IPS DF 6.9 (cell line): ENCODE measurements around the gene POLR3B.

ENCODE experiments used
- DNase-seq: peaks from one replicate; pipeline ENCODE4 v3.0.0-alpha.2; 2013; ENCODE audit warnings: low read depth, low spot score
- H3K27ac ChIP-seq: one replicate; pipeline ENCODE4 v1.5.1; 2013; ENCODE audit warnings: low read length, control low read depth
- H3K27me3 ChIP-seq: 2 replicates; pipeline ENCODE4 v1.6.1; 2013; ENCODE audit warnings: mild to moderate bottlenecking, low read length; ENCODE audit not compliant: control insufficient read depth, insufficient read depth
- H3K36me3 ChIP-seq: 2 replicates; pipeline ENCODE4 v1.6.1; 2013; ENCODE audit warnings: low read length; ENCODE audit not compliant: control insufficient read depth, insufficient read depth
- H3K4me1 ChIP-seq: 2 replicates; pipeline ENCODE4 v1.6.1; 2013; ENCODE audit warnings: low read length; ENCODE audit not compliant: control insufficient read depth, insufficient read depth
- H3K4me3 ChIP-seq: 2 replicates; pipeline ENCODE4 v1.5.1; 2013; ENCODE audit warnings: mild to moderate bottlenecking, low read length
- H3K9me3 ChIP-seq: 2 replicates; pipeline ENCODE4 v1.6.1; 2013; ENCODE audit warnings: low read length, inconsistent platforms; ENCODE audit not compliant: control insufficient read depth, insufficient read depth
- WGBS: extraction: QIAGEN DNeasy Blood & Tissue Kit; methylation state at CpG from one replicate; pipeline ENCODE4 v1.1.7; 2013; ENCODE audit warnings: mixed read lengths, missing lambda C conversion rate; ENCODE audit not compliant: insufficient read length, insufficient coverage; 5-methylcytosine and 5-hydroxymethylcytosine counted together

The POLR3B gene

DNA sequence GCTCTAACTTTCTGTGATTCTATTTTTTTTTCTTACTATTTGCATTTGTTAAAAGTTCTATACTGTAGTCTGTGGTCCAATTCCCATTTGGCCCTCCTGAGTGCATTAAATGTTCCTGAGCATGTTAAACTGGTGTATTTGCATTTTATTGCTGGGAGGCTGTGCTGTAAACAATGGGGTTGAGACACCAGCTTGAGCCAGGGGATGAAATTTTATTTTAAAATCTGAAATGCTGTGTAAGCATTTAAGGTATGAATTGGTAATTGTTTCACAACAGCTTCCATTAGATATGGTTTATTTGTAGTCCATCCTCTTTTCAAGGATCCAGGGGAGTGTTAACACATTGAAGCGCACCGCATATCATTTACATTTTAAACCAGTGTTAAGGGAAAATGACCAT, 135.3 kb downstream of the POLR3B start:
- no peaks in the 10 kb centered on the region for H3K36me3 ChIP-seq
- H3K4me1 ChIP-seq, result no peaks in the 10 kb centered on the region
- no peak overlapping the region for H3K27ac ChIP-seq
- H3K9me3 ChIP-seq, result no peaks in the 10 kb centered on the region
- no peaks in the 10 kb centered on the region for H3K27me3 ChIP-seq
- no peak for DNase-seq
- WGBS, result no CpG with 5 or more reads among the region's 2 CpGs
- no peak overlapping the region for H3K4me3 ChIP-seq

DNA sequence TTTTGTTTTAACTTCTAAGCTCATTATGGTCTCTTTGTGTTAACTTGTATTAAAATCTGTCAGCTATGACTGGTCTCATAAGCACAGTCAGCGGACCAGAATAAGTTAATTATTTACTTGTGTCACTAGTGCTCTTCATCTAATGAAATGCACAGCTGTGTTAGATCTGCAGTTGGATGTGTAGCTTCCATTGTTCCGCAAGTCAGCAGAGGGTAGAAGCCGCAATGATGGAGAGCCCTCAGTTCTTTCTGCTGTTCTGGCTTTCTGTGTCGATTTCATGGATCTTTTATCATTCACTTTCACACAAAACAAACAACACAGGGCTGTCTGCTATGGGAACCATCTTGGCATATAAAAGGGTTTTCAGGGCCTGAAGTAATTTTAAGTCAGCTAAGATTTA, 136.0 kb downstream of the POLR3B start:
- Histone ChIP-seq H3K36me3 (no peaks in the 10 kb centered on the region), H3K27ac (no peak overlapping the region), H3K27me3 (no peaks in the 10 kb centered on the region), H3K4me1 (no peaks in the 10 kb centered on the region), H3K4me3 (no peak overlapping the region), H3K9me3 (no peaks in the 10 kb centered on the region)
- no peak for DNase-seq
- WGBS, result no CpG with 5 or more reads among the region's 4 CpGs

- H3K27ac ChIP-seq, result no peak overlapping the region
- no peaks in the 10 kb centered on the region for H3K36me3 ChIP-seq
- WGBS, result no CpG with 5 or more reads among the region's 5 CpGs
Observed at GRCh38 chr12:106495354-106495965, 137.9 kb downstream of the POLR3B start.

DNA sequence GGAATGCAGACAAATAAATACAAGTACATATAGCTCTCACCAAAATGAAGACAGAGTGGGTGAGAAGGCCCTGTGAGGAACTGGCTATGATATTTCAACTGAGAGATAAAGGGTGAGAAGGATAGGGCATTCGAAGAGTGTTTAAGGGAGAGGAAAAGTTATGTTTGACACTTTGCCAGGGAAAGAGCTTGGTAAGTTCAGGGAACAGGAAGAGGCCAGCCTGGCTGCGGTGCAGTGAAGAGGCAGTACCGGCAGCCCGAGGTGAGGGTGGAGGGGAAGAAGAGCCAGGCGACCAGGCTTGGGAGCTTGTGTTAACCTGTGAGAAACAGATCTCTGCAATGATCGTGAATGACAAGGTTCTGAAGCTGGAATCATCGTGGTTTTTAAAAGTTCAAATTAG, 140.5 kb downstream of the POLR3B start:
- H3K4me3 ChIP-seq, result no peak overlapping the region
- H3K4me1 ChIP-seq, result no peaks in the 10 kb centered on the region
- H3K27me3 ChIP-seq, result no peaks in the 10 kb centered on the region
- whole genome bisulfite sequencing, result no CpG with 5 or more reads among the region's 7 CpGs
- DNase-seq, result no peak
- no peaks in the 10 kb centered on the region for H3K36me3 ChIP-seq
- no peak overlapping the region for H3K27ac ChIP-seq
- no peaks in the 10 kb centered on the region for H3K9me3 ChIP-seq

More at GRCh38 chr12:106495354-106495965, 137.9 kb downstream of the POLR3B start:
- Histone ChIP-seq H3K4me3 (no peak overlapping the region), H3K4me1 (no peaks in the 10 kb centered on the region), H3K27me3 (no peaks in the 10 kb centered on the region), H3K9me3 (no peaks in the 10 kb centered on the region)
- no peak for DNase-seq

DNA sequence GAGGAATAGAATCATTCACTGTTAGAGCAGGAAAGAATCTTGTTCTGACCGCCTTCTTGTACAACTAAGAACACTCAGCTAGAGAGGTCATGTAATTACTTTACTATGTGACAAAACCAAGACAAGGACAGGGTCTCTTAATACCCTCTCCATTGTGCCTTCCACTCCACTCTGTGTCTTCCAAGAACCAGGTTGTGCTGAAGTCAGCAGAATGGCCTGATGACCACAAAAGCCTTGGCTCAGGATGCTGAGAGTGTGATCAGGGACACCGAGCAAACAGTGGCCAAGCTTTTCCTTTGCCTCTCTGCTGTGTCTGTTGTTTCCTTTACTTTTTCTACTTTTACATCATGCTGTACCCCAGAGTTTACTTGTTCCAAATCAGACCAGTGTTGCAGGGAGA, 142.1 kb downstream of the POLR3B start:
- no peaks in the 10 kb centered on the region for H3K36me3 ChIP-seq
- H3K27me3 ChIP-seq, result no peaks in the 10 kb centered on the region
- DNase-seq, result no peak
- no peak overlapping the region for H3K4me3 ChIP-seq
- no CpG with 5 or more reads among the region's 2 CpGs for WGBS
- no peak overlapping the region for H3K27ac ChIP-seq
- no peaks in the 10 kb centered on the region for H3K9me3 ChIP-seq
- H3K4me1 ChIP-seq, result no peaks in the 10 kb centered on the region

- Histone ChIP-seq H3K27ac (no peak overlapping the region), H3K9me3 (no peaks in the 10 kb centered on the region), H3K4me3 (no peak overlapping the region), H3K36me3 (no peaks in the 10 kb centered on the region), H3K27me3 (no peaks in the 10 kb centered on the region), H3K4me1 (no peaks in the 10 kb centered on the region)
- no peak for DNase-seq
- no CpG with 5 or more reads among the region's 9 CpGs for WGBS
Observed at GRCh38 chr12:106506691-106507090, 149.1 kb downstream of the POLR3B start.

- no CpG with 5 or more reads among the region's 2 CpGs for WGBS
- Histone ChIP-seq H3K27me3 (no peaks in the 10 kb centered on the region), H3K4me3 (no peak overlapping the region), H3K36me3 (no peaks in the 10 kb centered on the region), H3K27ac (no peak overlapping the region), H3K9me3 (no peaks in the 10 kb centered on the region), H3K4me1 (no peaks in the 10 kb centered on the region)
- no peak for DNase-seq
Observed at GRCh38 chr12:106508966-106509365, 151.4 kb downstream of the POLR3B start.

DNA sequence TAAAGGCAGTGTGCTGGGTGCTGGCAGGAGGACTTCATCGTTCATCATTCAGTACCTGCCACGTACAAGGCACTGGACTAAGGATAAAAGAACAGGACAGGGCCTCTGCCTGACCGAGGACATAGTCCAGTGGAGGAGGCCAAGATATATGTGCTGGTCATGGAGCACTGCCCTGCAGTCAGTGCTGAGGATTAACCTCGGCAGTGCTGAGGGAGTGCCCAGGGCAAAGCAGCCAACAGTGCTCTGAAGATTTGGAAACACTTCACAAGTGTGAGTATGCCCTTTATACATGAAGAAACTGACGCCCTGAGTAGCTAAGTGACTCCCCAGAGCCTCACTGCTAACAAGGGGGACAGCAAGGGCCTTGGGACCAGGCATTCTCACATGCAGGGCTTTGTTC, 153.8 kb downstream of the POLR3B start:
- Histone ChIP-seq H3K27me3 (no peaks in the 10 kb centered on the region), H3K4me1 (no peaks in the 10 kb centered on the region), H3K36me3 (no peaks in the 10 kb centered on the region), H3K4me3 (no peak overlapping the region), H3K9me3 (no peaks in the 10 kb centered on the region), H3K27ac (no peak overlapping the region)
- no peak for DNase-seq
- WGBS, result no CpG with 5 or more reads among the region's 5 CpGs

GRCh38 chr12:106517314-106517713, 159.8 kb downstream of the POLR3B start:
- H3K27ac ChIP-seq, result no peak overlapping the region
- no peaks in the 10 kb centered on the region for H3K4me1 ChIP-seq
- no peak for DNase-seq
- no peaks in the 10 kb centered on the region for H3K36me3 ChIP-seq
- H3K27me3 ChIP-seq, result no peaks in the 10 kb centered on the region
- H3K9me3 ChIP-seq, result no peaks in the 10 kb centered on the region
- no CpG with 5 or more reads among the region's 1 CpG for WGBS
- no peak overlapping the region for H3K4me3 ChIP-seq

- no peaks in the 10 kb centered on the region for H3K36me3 ChIP-seq
- H3K27me3 ChIP-seq, result no peaks in the 10 kb centered on the region
- H3K4me1 ChIP-seq, result no peaks in the 10 kb centered on the region
- no peak for DNase-seq
- no CpG with 5 or more reads among the region's 9 CpGs for WGBS
- no peak overlapping the region for H3K27ac ChIP-seq
- no peak overlapping the region for H3K4me3 ChIP-seq
- H3K9me3 ChIP-seq, result no peaks in the 10 kb centered on the region
Observed at GRCh38 chr12:106519607-106520021, 162.1 kb downstream of the POLR3B start.

GRCh38 chr12:106521901-106522300, 164.4 kb downstream of the POLR3B start:
- Histone ChIP-seq H3K27ac (no peak overlapping the region), H3K9me3 (no peaks in the 10 kb centered on the region), H3K36me3 (no peaks in the 10 kb centered on the region), H3K4me1 (no peaks in the 10 kb centered on the region), H3K27me3 (no peaks in the 10 kb centered on the region), H3K4me3 (no peak overlapping the region)
- WGBS, result no CpG with 5 or more reads among the region's 4 CpGs
- no peak for DNase-seq
